ENCODE measurements around the gene FOXD4L1.
"Not testable (repeated sequence)": the region's sequence is repeated elsewhere in the genome, so short reads cannot be mapped to it uniquely, and the experiment has no call there.

Gene FOXD4L1

GRCh38 chr2:113524986-113525385, 26.5 kb downstream of the FOXD4L1 start:
- not testable (repeated sequence) for DNase-seq (ENCODE audit: low read depth)

DNA sequence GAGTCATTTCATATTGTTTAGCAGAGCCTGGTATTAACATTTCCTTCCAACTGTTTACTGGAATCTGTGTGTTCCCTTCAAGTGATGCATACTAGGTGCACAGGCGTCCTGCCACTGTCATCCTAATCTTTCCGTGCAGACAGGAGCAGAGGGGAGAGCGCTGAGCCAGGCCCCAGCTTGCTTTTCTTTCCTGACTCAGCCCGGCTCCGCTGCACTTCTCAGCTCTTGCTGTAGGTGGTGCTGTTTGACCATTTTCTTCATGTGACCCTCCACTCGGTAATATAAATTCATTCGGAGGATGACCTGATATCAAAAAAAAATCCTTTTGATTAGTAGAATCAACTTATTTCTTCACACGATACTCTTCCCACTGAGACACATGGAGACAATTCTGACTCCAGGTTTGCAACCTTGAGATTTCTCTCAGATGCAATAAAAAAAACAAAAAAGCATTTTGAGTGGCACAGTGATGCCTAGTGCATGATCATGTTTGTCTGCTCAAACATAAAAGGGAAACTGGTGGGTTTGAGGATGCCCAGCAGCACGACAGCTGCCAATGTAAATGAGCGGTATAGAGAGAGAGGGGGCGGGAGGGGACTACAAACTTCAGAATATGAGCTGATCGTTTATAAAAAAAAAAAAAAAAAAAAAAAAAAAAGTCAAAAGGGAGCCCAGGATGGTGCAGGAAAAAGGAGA, 29.0 kb downstream of the FOXD4L1 start:
- not testable (repeated sequence) for DNase-seq (ENCODE audit: low read depth)

- DNase-seq (ENCODE audit: low read depth), result not testable (repeated sequence)
Measured at GRCh38 chr2:113528126-113528525, 29.7 kb downstream of the FOXD4L1 start.

DNA sequence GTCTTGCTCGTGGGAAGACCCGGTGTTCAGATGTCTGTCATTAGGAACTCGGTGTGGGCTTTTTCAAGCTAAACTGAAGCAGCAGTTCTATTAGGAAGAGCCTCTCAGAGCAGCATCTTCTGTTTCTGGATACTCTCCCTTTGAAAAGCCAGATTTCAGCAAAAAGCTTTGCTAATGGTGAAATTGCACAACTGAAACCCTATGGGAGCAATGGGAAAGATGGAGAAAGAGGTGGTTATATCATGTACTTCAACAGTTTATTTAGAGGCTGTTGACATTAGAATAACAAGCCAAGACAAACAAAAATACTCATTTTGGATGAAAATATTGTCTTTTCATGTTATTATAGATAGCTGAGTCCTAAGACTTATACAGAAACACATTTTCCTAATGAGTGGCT, 30.4 kb downstream of the FOXD4L1 start:
- DNase-seq (ENCODE audit: low read depth), result not testable (repeated sequence)

DNA sequence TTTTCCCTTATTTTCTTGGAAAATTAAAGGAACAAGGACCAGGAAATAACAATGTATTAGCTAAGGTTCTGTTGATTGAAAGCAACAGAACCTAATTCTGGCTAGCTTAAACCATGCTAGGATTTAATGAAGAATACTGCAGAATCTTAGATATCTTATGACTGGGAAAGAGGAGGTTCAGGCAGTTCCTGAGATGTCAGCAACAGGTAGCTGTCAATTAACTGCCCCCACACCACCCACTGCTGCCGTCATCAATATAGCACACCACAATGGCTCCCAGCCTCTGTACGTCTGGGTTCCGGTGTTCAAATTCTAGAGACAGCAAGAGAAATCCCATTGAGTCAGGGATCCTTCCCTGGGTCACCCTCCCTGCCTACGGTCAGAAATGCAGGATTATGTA, 34.5 kb downstream of the FOXD4L1 start:
- not testable (repeated sequence) for DNase-seq (ENCODE audit: low read depth)

DNA sequence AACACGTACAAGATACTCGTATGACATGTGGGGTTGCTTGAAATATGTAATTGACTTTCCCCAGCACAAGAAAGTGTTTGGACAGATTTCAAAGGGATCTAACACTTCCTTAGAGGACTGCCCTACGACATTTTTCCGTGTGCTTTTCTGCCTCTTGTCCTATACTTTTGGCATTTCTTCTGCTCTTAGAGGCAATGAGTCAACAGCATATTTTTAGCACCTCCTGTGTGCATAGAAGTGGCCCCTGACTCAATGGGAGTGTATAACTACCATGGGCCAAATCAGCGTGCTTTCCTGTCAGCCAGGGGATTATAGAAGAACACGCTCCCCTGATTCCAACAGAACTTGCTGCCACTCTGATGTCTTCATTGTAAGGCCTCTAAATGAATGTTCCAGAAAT, 38.1 kb downstream of the FOXD4L1 start:
- DNase-seq (ENCODE audit: low read depth), result not testable (repeated sequence)

GRCh38 chr2:113540834-113541203, 42.4 kb downstream of the FOXD4L1 start:
- DNase-seq (ENCODE audit: low read depth), result not testable (repeated sequence)

GRCh38 chr2:113541204-113541975, 42.9 kb downstream of the FOXD4L1 start:
- not testable (repeated sequence) for DNase-seq (ENCODE audit: low read depth)

DNA sequence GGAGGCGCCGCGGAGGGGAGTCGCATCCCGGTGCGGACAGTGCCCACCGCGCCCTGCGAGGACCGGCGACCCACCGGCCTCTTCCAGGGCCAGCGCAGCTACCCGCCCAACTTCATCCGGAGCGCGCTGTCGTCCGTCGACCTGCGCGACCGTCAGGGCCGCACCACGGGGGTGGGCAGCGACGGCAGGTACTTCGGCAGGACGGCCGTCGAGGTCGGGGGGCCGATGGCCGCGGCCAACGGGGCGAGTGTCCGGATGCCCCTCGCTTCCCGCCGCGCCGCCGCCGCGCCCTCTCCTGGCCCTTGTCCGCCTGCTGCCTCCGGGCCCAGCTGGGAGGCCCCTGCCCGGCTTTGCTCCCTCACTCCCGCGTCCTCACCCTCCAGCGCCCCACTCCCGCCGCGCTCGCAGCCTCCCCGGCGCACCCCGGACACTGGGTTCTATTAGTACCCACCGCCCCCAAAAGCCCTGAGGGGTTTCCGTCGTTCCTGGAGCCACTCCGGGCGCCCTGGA, 43.6 kb downstream of the FOXD4L1 start:
- not testable (repeated sequence) for DNase-seq (ENCODE audit: low read depth)

- not testable (repeated sequence) for DNase-seq (ENCODE audit: low read depth)
Measured at GRCh38 chr2:113542529-113542928, 44.1 kb downstream of the FOXD4L1 start.
